ENCODE data around the gene TENM3.
"Not testable (repeated sequence)": the region's sequence is repeated elsewhere in the genome, so short reads cannot be mapped to it uniquely, and the experiment has no call there.

TENM3 gene

DNA sequence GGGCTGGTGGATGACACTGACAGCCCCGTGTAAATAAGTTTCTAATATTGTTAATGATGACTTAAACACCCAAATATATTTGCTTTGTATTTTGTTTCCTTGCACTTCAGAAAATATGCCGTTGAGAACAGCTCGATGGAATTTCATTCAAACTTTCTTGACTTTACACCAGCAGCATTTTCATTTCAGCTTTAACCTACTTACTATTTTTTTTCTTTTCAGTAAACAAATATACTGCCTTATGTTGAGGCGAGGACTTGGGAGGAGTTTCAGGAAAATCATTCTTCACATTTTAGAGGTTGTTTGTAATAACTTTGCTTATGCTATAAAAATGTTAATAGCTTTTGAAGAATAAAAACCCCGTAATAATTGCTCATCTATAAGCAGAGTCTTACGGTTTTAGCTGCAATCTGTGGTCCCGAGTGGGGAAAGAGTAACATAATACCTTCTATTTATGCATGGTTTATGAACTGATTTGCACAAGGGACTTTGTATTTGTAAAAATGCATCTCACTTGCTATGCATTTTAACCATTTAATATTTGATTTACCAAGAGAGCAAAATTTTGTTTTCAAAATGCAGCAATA is 14.1 kb upstream of the TENM3 start:
- no peak for DNase-seq

- no peak for DNase-seq
Observed at GRCh38 chr4:182230256-182230655, 12.9 kb upstream of the TENM3 start.

- DNase-seq: no peak
Observed at GRCh38 chr4:182231080-182231479, 12.1 kb upstream of the TENM3 start.

DNA sequence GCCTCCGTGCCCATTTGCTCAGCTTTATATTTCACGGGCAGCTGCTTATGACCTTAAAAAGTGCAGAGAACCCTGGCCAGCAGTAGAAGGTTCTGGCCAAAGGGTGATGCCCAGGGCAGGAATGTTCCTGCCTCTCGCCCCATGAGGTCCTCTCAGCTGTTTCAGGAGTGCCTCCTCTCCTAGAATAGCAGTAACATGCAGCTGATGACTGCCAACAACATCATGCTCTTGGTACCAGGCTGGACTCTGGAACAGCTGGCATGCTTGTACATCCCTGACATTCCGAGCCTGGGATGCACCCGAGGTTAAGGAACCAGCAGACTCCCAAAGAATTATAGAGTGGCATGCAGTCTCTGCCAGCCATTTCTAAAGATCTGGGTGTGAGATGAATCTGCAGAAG is 11.7 kb upstream of the TENM3 start:
- no peak for DNase-seq

- DNase-seq: no peak
Observed at GRCh38 chr4:182233310-182234090, 9.7 kb upstream of the TENM3 start.

DNA sequence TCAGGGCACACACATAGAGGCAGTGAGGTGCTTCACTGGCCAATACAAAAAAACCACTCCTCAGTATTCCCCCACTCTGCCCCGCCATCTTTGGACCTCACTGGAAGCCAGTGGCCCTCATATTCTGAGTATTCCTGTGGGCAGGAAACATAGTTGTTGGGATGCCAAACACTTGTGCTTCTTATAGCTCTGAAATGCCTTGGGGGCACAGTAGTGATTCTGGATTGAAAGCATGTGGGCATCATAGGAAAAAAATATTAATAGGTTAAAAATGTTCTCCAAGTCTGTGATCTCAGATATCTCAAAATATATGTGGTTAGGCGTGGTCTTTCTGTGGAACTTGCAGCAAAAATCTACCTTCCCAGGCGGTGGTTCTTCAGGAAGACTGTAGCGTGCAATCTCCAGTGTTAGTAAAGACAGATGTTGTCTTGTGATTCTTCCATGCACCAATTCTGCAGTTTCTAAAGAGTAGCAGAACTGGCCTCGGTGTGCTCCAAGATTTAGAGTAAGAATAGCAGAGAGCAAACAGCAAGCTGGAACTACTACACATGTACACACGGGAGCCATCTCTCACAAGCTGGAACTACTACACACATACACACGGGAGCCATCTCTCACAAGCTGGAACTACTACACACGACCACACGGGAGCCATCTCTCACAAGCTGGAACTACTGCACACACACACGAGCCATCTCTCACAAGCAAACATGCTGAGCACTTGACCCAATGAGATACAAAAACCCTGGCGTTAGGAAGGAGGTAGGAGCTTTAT is 8.0 kb upstream of the TENM3 start:
- DNase-seq: no peak

GRCh38 chr4:182236186-182236585 is 7.0 kb upstream of the TENM3 start:
- DNase-seq: no peak

DNA sequence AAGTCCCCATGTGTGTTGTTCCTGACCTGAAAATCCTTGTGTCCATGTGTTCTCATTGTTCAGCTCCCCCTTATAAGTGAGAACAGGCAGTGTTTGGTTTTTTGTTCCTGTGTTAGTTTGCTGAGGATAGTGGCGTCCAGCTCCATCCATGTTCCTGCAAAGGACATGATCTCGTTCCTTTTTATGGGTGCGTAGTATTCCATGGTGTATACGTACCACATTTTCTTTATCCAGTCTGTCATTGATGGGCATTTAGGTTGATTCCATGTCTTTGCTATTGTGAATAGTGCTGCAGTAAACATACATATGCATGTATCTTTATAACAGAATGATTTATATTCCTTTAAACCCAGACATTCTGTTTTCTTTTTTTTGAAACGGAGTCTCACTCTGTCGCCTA is 6.2 kb upstream of the TENM3 start:
- not testable (repeated sequence) for DNase-seq

- DNase-seq: no peak
Observed at GRCh38 chr4:182238355-182238931, 4.8 kb upstream of the TENM3 start.

- DNase-seq: no peak
Observed at GRCh38 chr4:182240161-182241130, 2.8 kb upstream of the TENM3 start.

GRCh38 chr4:182242260-182242659 is 942 bp upstream of the TENM3 start:
- DNase-seq: not testable (repeated sequence)

DNA sequence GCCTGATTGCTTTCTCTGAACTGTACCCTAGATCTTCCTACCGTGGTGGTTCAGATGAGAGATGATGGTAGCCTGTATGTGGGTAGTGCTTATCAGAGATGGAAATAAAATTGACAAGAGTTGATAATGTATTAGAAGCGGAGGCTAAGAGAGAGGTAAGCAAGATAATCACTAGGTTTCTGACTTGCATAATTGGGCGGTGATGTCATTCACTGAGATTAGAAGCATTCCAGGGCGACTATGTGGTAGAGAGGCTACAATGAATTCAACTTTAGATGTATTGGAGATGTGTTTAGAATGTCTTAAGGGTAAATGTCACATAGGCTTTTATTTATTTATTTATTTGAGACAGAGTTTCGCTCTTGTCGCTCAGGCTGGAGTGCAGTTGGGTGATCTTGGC is 415 bp upstream of the TENM3 start:
- DNase-seq: no peak

DNA sequence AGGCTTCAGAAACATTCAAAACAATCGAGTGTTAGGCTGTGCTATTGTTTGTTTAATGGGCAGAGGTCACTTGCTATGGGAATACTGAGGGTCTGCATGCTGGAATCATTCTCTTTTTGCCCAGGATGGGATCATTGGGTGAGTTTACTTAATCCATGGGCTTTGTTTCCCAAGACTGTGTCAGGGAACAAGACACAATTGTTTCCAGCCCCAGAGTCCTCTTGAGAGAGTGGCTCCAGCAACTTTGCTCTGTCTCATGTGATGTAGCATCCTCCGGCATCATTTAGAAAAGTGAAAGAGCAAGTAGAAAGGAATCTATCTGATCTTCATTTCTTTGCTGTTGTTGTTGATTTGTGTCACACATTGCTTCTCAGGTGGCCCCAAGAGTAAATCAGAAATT is 1.8 kb downstream of the TENM3 start:
- DNase-seq: no peak

- DNase-seq: no peak
Observed at GRCh38 chr4:182245541-182246215, 2.5 kb downstream of the TENM3 start.

DNA sequence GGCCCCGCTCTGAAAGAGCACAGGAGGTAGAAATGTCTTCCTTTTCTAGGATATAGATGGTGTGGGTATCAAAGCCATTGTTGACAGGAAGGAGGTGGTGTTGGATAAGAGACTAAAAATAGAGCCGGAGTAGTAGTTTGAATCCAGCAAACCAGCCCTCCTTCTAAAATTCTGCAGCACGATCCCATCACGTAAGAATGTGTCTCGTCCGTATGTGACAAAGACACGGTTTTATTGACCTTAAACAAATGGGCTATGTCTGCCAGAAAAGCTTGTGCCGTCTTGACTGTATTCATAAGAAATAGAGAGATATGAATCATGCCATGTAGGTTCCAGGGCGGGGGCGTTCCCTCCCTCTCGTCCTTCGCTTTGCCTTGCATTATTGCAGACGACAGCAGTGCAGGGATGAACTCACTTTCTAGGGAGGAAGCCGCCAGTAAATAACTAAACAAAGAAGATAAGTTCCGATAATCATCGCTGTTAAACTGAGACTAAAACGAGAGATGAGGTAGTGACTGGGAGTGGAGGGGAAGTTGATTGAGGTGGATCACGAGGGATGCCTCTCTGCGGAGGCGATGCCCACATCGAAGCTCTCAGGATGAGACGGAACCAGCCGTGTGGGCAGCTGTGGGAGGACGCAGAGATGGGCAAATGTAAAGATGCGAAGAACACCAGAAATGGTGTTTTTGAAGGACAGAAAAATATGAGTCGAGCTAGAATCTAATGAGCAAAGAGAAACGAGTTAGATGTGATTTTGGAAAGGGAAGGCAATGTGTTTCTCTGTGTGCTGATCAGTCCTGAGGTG is 3.4 kb downstream of the TENM3 start:
- DNase-seq: no peak

DNA sequence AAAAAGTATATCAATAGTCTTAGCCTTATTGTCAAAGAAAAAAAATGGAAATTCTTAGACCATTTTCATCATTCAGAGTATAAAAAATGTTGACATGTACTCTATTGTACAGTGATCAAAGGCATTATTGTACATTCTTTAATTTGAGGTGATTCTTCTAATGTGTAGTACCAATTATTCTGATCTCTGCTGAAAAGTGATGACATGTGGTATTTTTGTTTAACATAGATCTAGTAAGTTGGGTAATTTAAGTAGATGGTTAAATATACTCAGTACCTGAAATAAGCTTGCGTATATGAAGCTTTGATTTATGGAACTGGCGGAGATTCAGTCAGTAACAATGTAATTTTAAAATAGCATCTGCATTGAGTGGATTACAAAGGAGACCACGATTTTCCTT is 5.1 kb downstream of the TENM3 start:
- DNase-seq: no peak

DNA sequence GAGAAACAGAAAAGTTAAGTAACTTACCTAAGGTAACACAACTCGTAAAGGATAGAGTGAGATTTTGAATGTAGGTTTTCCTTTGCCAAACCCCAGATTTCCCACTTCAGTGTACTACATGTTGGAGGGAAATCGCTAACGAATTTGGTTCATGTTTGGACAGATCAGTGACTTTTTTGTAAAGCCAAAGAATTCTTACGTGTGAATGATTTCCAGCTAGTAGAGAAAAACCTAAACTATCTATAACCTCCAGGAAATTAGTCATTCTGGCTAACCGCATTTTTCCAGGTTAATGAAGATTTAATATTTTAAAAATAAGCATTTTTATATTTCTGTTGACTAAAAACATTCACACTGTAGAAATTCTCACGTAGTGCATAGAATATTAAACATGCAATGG is 7.2 kb downstream of the TENM3 start:
- DNase-seq: no peak

DNA sequence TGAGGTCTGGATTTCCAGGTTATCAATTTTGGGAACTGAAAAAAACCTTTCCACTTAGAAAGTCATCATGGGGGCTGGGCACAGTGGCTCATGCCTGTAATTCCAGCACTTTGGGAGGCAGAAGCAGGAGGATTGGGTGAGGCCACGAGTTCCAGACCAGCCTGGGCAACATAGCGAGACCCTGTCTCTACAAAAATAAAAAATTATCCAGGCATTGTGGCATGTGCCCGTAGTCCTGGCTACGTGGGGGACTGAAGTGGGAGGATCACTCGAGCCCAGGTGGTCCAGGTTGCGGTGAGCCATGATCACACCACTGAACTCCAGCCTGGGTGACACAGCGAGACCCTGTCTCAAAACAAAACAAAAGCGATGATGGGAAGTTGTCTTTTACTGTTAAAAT is 7.9 kb downstream of the TENM3 start:
- DNase-seq: no peak

GRCh38 chr4:182252220-182252619 is 9.0 kb downstream of the TENM3 start:
- no peak for DNase-seq

GRCh38 chr4:182254026-182254780 is 11.0 kb downstream of the TENM3 start:
- DNase-seq: no peak

All from NCI-H1436 treated with DMSO at 0.1 percent for 48 hours (cell line).